Measurements from ENCODE around the gene ACOX1.

- TF ChIP-seq POLR2AphosphoS5 (IDR thresholded peaks at IDR 0.05; ENCODE audit: low read depth, low read length), result no peak
- no peak for TF ChIP-seq POLR2A (IDR thresholded peaks at IDR 0.05; ENCODE audit: low read depth, low read length)
Measured at GRCh38 chr17:75891605-75892555, 87.1 kb downstream of the ACOX1 start.
